Measurements from ENCODE around the gene GORASP2.

GORASP2 gene

GRCh38 chr2:170984079-170984478 is 55.0 kb downstream of the GORASP2 start:
- no peaks in the 10 kb centered on the region for H3K9me2 ChIP-seq (ENCODE audit: low read depth, low read length)
- H3K4me2 ChIP-seq (ENCODE audit: low read length): no peak overlapping the region
- H3F3A ChIP-seq (ENCODE audit: insufficient read depth, low read length): no peaks in the 10 kb centered on the region
- H3K36me3 ChIP-seq (ENCODE audit: insufficient read depth, low read length): no peaks in the 10 kb centered on the region
- H3K9me3 ChIP-seq (ENCODE audit: low read length): no peaks in the 10 kb centered on the region
- no peak overlapping the region for H2AFZ ChIP-seq (ENCODE audit: low read length)
- no peak overlapping the region for H3K9ac ChIP-seq (ENCODE audit: low read length)
- TF ChIP-seq EZH2 (IDR thresholded peaks at IDR 0.05; ENCODE audit: borderline replicate concordance, low read length) (no peak), CTCF (IDR thresholded peaks at IDR 0.05; ENCODE audit: low read length) (no peak)
- no peak overlapping the region for H3K27ac ChIP-seq (ENCODE audit: low read depth, low read length, poor library complexity, severe bottlenecking)
- H3K27me3 ChIP-seq (ENCODE audit: insufficient read depth, low read length): no peaks in the 10 kb centered on the region
- no peaks in the 10 kb centered on the region for H4K20me1 ChIP-seq (ENCODE audit: insufficient read depth, low read length)
- no peaks in the 10 kb centered on the region for H3K79me2 ChIP-seq (ENCODE audit: insufficient read depth, low read length)
- H3K4me1 ChIP-seq (ENCODE audit: insufficient read depth, low read length, severe bottlenecking): no peaks in the 10 kb centered on the region
- no peak overlapping the region for H3K4me3 ChIP-seq (ENCODE audit: low read depth, low read length, poor library complexity, severe bottlenecking)

GRCh38 chr2:170985407-170985806 is 56.4 kb downstream of the GORASP2 start:
- H3K4me1 ChIP-seq (ENCODE audit: insufficient read depth, low read length, severe bottlenecking): no peaks in the 10 kb centered on the region
- peaks cover 11% of the 10 kb centered on the region; the same call in 1 of the 2 replicates for H3K36me3 ChIP-seq (ENCODE audit: insufficient read depth, low read length)
- no peaks in the 10 kb centered on the region for H3K9me2 ChIP-seq (ENCODE audit: low read depth, low read length)
- H3F3A ChIP-seq (ENCODE audit: insufficient read depth, low read length): no peaks in the 10 kb centered on the region
- H3K79me2 ChIP-seq (ENCODE audit: insufficient read depth, low read length): no peaks in the 10 kb centered on the region
- H3K27ac ChIP-seq (ENCODE audit: low read depth, low read length, poor library complexity, severe bottlenecking): no peak overlapping the region
- no peak overlapping the region for H2AFZ ChIP-seq (ENCODE audit: low read length)
- H3K4me3 ChIP-seq (ENCODE audit: low read depth, low read length, poor library complexity, severe bottlenecking): no peak overlapping the region
- no peaks in the 10 kb centered on the region for H3K27me3 ChIP-seq (ENCODE audit: insufficient read depth, low read length)
- H3K4me2 ChIP-seq (ENCODE audit: low read length): no peak overlapping the region
- H3K9me3 ChIP-seq (ENCODE audit: low read length): no peaks in the 10 kb centered on the region
- H4K20me1 ChIP-seq (ENCODE audit: insufficient read depth, low read length): no peaks in the 10 kb centered on the region
- no peak overlapping the region for H3K9ac ChIP-seq (ENCODE audit: low read length)
- TF ChIP-seq EZH2 (IDR thresholded peaks at IDR 0.05; ENCODE audit: borderline replicate concordance, low read length): no peak
- TF ChIP-seq CTCF (IDR thresholded peaks at IDR 0.05; ENCODE audit: low read length): no peak

GRCh38 chr2:170986566-170987258 is 57.7 kb downstream of the GORASP2 start:
- no peaks in the 10 kb centered on the region for H3F3A ChIP-seq (ENCODE audit: insufficient read depth, low read length)
- H3K27me3 ChIP-seq (ENCODE audit: insufficient read depth, low read length): no peaks in the 10 kb centered on the region

More at GRCh38 chr2:170986566-170987258, 57.7 kb downstream of the GORASP2 start:
- Histone ChIP-seq H2AFZ (ENCODE audit: low read length) (no peak overlapping the region), H3K4me3 (ENCODE audit: low read depth, low read length, poor library complexity, severe bottlenecking) (no peak overlapping the region), H4K20me1 (ENCODE audit: insufficient read depth, low read length) (no peaks in the 10 kb centered on the region), H3K4me1 (ENCODE audit: insufficient read depth, low read length, severe bottlenecking) (no peaks in the 10 kb centered on the region), H3K79me2 (ENCODE audit: insufficient read depth, low read length) (no peaks in the 10 kb centered on the region), H3K9ac (ENCODE audit: low read length) (no peak overlapping the region), H3K27ac (ENCODE audit: low read depth, low read length, poor library complexity, severe bottlenecking) (no peak overlapping the region), H3K9me3 (ENCODE audit: low read length) (no peaks in the 10 kb centered on the region), H3K9me2 (ENCODE audit: low read depth, low read length) (no peaks in the 10 kb centered on the region), H3K4me2 (ENCODE audit: low read length) (no peak overlapping the region), H3K36me3 (ENCODE audit: insufficient read depth, low read length) (peaks cover 24% of the 10 kb centered on the region; the same call in 1 of the 2 replicates)
- TF ChIP-seq EZH2 (IDR thresholded peaks at IDR 0.05; ENCODE audit: borderline replicate concordance, low read length) (no peak), CTCF (IDR thresholded peaks at IDR 0.05; ENCODE audit: low read length) (no peak)

Data from OCI-LY1 (cell line).